HepG2 (cell line): Measurements from ENCODE around the gene LRRN4CL. TPM values are rescaled to one million over a fixed set of nuclear protein-coding genes. Genes with fewer than 3 reads are reported as not detected.

Experiments used
- ARID5B ChIP-seq: IDR thresholded peaks from 2 replicates; pipeline ENCODE4 v1.4.0; 2020; ENCODE audit warnings: mild to moderate bottlenecking, missing genetic modification reagents
- CHD2 ChIP-seq: IDR thresholded peaks from 2 replicates; pipeline ENCODE4 v1.6.1; 2011; ENCODE audit warnings: low read depth, low read length, improper control_type of control experiment
- E2F2 ChIP-seq: sonication (generic); formaldehyde crosslinking; IDR thresholded peaks from 2 replicates; pipeline ENCODE4 v1.4.0; 2020; ENCODE audit warnings: missing genetic modification reagents, borderline replicate concordance
- HHEX ChIP-seq: IDR thresholded peaks from 2 replicates; pipeline ENCODE4 v1.6.1; 2016; ENCODE audit warnings: control low read depth
- PHB2 ChIP-seq: fragments of 450-650 bp; IDR thresholded peaks from 2 replicates; pipeline ENCODE4 v1.6.1; 2018; ENCODE audit not compliant: partially characterized antibody
- RARG ChIP-seq: sonication (generic); formaldehyde crosslinking; IDR thresholded peaks from 2 replicates; pipeline ENCODE4 v1.4.0; 2020; ENCODE audit warnings: low read depth, mild to moderate bottlenecking, missing genetic modification reagents
- SMC3 ChIP-seq: IDR thresholded peaks from 2 replicates; pipeline ENCODE4 v1.6.1; 2011; ENCODE audit warnings: low read length, improper control_type of control experiment
- ZNF292 ChIP-seq: sonication (generic); formaldehyde crosslinking; IDR thresholded peaks from 2 replicates; pipeline ENCODE4 v1.8.1; 2022; ENCODE audit warnings: mild to moderate bottlenecking, low read depth, missing genetic modification reagents, borderline replicate concordance
- polyA plus RNA-seq, 8 experiments: library from polyadenylated mRNA; depleted of rRNA in 3 of 8; stranded (reverse) in 7 of 8; unstranded in 1 of 8; fragments of >200 nt; fragmentation: Illumina TruSeq in 4 of 8; extraction: Trizol in 4 of 8; gene quantifications; 2 replicates each; pipeline versions ENCODE4 v1.2.1 to v1.2.3, GENCODE V29; 2011 to 2016; ENCODE audit warnings: low read depth in 4 of 8, missing spikeins in 1 of 8, mixed read lengths in 1 of 8; ENCODE audit not compliant: insufficient read depth in 1 of 8
- total RNA-seq, 5 experiments: library from RNA; depleted of rRNA; stranded (reverse); fragments of >200 nt; fragmentation: Illumina TruSeq; extraction: Trizol; gene quantifications; 2 replicates each; pipeline ENCODE4 v1.2.3, GENCODE V29; 2016; ENCODE audit warnings: low read depth in 1 of 5
- TF ChIP-seq, protein P1 (sequence below): sonication (generic); formaldehyde crosslinking; IDR thresholded peaks from 2 replicates; pipeline ENCODE4 v1.8.1; 2022; ENCODE audit warnings: low read depth, mild to moderate bottlenecking, missing genetic modification reagents
- TF ChIP-seq, protein P2 (sequence below): IDR thresholded peaks from 2 replicates; pipeline ENCODE4 v1.6.1; 2016
- TF ChIP-seq, protein P3 (sequence below): sonication (generic); formaldehyde crosslinking; conservative IDR thresholded peaks from 2 replicates; pipeline ENCODE4 v1.4.0; 2020; ENCODE audit warnings: mild to moderate bottlenecking, missing genetic modification reagents, moderate library complexity

The LRRN4CL gene
- total and polyA plus RNA-seq, 2 of the 13 experiments (the other 11 are each of a cell fraction or from before 2014, with no cell fraction given), result 0.11 TPM; not detected in 1

- TF ChIP-seq, protein P1, sequence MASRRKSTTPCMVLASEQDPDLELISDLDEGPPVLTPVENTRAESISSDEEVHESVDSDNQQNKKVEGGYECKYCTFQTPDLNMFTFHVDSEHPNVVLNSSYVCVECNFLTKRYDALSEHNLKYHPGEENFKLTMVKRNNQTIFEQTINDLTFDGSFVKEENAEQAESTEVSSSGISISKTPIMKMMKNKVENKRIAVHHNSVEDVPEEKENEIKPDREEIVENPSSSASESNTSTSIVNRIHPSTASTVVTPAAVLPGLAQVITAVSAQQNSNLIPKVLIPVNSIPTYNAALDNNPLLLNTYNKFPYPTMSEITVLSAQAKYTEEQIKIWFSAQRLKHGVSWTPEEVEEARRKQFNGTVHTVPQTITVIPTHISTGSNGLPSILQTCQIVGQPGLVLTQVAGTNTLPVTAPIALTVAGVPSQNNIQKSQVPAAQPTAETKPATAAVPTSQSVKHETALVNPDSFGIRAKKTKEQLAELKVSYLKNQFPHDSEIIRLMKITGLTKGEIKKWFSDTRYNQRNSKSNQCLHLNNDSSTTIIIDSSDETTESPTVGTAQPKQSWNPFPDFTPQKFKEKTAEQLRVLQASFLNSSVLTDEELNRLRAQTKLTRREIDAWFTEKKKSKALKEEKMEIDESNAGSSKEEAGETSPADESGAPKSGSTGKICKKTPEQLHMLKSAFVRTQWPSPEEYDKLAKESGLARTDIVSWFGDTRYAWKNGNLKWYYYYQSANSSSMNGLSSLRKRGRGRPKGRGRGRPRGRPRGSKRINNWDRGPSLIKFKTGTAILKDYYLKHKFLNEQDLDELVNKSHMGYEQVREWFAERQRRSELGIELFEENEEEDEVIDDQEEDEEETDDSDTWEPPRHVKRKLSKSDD (CRISPR knock-in tag), result 0 out of 2 replicates have a peak, but pooled peaks have one; percentile 41
- TF ChIP-seq SMC3, result no peak
- TF ChIP-seq, protein P2, sequence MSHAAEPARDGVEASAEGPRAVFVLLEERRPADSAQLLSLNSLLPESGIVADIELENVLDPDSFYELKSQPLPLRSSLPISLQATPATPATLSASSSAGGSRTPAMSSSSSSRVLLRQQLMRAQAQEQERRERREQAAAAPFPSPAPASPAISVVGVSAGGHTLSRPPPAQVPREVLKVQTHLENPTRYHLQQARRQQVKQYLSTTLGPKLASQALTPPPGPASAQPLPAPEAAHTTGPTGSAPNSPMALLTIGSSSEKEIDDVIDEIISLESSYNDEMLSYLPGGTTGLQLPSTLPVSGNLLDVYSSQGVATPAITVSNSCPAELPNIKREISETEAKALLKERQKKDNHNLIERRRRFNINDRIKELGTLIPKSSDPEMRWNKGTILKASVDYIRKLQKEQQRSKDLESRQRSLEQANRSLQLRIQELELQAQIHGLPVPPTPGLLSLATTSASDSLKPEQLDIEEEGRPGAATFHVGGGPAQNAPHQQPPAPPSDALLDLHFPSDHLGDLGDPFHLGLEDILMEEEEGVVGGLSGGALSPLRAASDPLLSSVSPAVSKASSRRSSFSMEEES (CRISPR knock-in tag), result no peak
- TF ChIP-seq ARID5B (CRISPR knock-in tag), result no peak
- TF ChIP-seq HHEX (CRISPR knock-in tag), result 0 out of 2 replicates have a peak, but pooled peaks have one; percentile 28
- no peak for TF ChIP-seq PHB2
- no peak for TF ChIP-seq CHD2
- TF ChIP-seq, protein P3, sequence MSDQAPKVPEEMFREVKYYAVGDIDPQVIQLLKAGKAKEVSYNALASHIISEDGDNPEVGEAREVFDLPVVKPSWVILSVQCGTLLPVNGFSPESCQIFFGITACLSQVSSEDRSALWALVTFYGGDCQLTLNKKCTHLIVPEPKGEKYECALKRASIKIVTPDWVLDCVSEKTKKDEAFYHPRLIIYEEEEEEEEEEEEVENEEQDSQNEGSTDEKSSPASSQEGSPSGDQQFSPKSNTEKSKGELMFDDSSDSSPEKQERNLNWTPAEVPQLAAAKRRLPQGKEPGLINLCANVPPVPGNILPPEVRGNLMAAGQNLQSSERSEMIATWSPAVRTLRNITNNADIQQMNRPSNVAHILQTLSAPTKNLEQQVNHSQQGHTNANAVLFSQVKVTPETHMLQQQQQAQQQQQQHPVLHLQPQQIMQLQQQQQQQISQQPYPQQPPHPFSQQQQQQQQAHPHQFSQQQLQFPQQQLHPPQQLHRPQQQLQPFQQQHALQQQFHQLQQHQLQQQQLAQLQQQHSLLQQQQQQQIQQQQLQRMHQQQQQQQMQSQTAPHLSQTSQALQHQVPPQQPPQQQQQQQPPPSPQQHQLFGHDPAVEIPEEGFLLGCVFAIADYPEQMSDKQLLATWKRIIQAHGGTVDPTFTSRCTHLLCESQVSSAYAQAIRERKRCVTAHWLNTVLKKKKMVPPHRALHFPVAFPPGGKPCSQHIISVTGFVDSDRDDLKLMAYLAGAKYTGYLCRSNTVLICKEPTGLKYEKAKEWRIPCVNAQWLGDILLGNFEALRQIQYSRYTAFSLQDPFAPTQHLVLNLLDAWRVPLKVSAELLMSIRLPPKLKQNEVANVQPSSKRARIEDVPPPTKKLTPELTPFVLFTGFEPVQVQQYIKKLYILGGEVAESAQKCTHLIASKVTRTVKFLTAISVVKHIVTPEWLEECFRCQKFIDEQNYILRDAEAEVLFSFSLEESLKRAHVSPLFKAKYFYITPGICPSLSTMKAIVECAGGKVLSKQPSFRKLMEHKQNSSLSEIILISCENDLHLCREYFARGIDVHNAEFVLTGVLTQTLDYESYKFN (CRISPR knock-in tag), result no peak; the same call in 1 of the 2 replicates
- no peak; the same call in 1 of the 2 replicates for TF ChIP-seq E2F2 (CRISPR knock-in tag)
- TF ChIP-seq RARG, result no peak
- TF ChIP-seq ZNF292 (CRISPR knock-in tag), result peak; percentile 76
These were observed 17.5 kb downstream of the LRRN4CL start, which contains the start of the genes LBHD1 and UQCC3 (continued) for GRCh38 chr11:62671608-62672389.
